HPDE6-E6E7 (cell line): ENCODE results near the gene PDZRN4.
"Not testable (repeated sequence)": the region's sequence is repeated elsewhere in the genome, so short reads cannot be mapped to it uniquely, and the experiment has no call there.

Experiments
- DNase-seq: peaks from one replicate; pipeline ENCODE4 v3.0.0; 2011; ENCODE audit warnings: missing footprints; ENCODE audit errors: extremely low spot score

Gene PDZRN4

GRCh38 chr12:41213648-41214047 lies 25.5 kb downstream of the PDZRN4 start:
- no peak for DNase-seq

GRCh38 chr12:41217727-41218126 lies 29.6 kb downstream of the PDZRN4 start:
- no peak for DNase-seq

DNA sequence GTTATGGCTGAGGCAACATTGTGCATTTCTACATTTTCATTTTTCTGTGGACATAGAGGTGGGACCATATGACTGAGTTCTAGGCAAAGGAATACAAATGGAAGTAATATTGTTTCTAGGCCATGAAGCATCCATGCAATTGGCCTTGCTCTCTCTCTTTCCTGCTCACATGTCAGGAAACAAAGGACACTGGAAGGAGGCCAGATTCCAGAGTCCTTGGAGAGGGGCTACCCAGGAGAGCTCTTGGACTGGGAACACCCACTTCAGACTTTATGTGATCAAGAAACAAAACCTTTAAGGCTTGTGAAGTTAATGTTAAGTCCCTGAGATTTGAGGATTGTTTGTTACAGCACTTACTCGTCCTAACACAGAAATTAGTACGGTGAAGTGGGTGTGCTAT lies 32.8 kb downstream of the PDZRN4 start:
- DNase-seq, result no peak

DNA sequence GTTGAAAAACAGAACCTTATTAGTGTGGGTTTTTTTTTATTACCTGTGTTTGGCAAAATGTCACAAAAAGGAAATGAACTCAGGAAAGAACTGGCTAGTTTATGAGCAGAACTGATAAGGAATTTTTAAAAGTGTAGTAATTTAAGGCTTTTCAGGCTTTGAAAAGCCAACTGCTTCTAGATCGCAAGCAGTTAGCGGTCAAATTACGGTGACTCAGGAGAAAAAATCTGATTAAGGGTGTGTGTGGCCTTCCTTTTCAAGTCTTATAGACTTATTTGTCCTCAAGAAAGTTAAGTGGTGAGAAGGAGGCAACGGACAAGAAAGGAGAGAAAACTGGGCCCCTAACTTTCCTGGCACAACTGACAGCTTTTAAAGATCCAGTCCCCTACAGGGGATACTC lies 33.4 kb downstream of the PDZRN4 start:
- no peak for DNase-seq

- no peak for DNase-seq
Measured at GRCh38 chr12:41223600-41223999, 35.5 kb downstream of the PDZRN4 start.

DNA sequence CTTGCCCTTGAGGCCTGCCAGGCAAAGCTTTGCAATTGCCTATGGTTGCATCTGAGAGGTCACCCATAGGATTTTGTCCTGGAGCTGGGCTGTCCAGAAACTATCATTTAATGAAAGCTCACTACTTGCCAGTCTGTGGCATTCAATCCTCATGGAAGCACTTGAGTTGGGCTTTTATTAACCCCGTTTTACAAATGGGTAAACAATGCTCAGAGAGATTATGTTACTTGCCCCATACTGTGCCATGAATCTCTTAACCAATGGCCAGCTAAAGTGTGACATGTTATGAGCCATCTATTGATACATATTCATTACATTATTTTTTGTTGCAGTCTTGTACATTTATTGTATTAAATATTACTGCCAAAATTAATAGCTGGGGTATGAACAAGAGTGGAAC lies 35.9 kb downstream of the PDZRN4 start:
- DNase-seq, result no peak

- DNase-seq, result no peak
Measured at GRCh38 chr12:41225179-41225578, 37.1 kb downstream of the PDZRN4 start.

DNA sequence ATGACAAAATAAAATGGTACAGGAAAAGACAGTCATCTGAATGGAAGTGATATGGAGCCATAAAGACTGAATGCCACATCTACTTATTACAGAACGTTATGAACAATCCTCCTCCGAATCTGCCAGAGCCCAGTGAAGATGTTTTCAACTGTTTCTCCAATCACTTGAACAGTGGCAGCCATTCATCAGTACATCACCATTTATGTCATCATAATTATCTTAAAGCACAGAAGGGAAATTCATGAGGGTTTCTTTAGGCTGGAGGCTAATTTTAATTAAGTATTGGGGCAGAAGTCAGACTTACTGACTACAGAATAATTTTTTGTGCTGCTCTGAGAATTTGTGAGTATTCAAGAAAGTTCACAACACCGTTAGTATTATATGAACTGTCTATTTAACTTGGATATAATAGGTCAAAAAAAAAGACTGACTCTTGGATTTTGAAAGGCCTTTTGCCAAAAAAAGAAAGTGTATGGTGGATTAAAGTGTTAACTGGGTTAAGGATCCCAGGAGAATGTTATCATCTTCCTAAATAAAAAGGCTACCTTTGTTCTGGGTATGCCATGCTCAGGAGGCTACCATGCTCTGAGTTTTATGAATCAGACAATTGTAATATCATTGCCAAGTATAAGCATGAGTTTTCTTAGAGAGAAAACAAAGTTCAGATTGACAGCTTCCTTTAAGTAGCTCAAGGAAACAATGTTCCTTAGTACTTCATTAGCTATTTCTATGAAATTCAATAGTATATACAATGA lies 40.1 kb downstream of the PDZRN4 start:
- DNase-seq, result no peak

DNA sequence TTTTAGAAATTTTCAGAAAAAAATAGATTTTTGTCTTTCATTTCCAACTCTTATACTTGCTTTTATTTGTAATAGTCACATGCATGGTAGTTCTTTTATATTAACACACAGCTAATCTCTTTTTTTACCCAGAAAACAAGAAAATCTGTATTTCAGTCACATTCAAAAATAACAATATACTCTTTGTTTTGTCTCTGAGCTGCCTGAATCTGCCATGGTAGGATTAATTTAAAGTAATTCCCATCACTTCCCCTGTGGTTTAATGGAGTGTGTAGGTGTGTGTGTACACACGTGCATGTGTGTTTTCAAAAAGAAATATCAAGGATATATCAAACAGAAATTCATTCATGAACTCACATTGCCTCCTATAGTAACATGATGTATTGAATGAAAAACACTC lies 42.6 kb downstream of the PDZRN4 start:
- DNase-seq, result no peak

GRCh38 chr12:41234692-41235091 lies 46.6 kb downstream of the PDZRN4 start:
- no peak for DNase-seq

DNA sequence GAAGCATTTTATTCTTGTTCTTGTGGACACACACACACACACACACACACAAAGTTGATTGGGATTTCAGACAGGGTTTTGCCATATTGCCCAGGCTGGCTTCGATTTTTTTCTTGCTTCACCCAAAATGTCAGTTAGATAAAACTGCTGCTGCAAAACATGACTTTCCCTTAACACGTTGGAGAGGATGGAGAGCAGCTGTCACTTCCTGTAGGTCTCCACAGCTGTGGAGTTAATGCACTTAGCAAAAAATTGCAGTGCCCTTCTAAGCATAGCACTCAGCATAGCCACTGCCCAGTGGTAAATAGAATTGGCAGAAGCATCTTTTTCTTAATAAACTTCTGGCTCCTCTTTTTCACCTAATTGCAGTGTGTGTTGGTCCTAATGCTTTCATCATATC lies 54.5 kb downstream of the PDZRN4 start:
- no peak for DNase-seq

DNA sequence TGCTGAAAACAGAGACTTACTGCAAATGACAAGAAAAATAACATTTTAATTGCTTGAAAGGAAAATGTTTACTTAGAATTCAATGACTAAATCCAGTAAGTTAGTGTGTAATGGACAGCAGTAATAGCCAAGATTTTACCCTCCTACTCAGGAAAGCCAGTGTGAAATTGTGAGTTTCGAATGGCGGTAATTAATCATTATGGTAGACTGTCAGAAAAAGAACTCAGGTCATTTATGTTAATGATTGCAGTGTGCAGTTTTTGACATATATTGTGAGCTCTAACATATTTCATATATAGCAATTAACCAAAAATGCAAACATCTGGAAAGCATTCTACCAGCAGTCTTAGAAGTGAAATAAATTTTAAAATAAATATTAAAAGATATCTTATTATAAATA lies 60.3 kb downstream of the PDZRN4 start:
- DNase-seq, result no peak

GRCh38 chr12:41250748-41251147 lies 62.6 kb downstream of the PDZRN4 start:
- DNase-seq, result no peak

DNA sequence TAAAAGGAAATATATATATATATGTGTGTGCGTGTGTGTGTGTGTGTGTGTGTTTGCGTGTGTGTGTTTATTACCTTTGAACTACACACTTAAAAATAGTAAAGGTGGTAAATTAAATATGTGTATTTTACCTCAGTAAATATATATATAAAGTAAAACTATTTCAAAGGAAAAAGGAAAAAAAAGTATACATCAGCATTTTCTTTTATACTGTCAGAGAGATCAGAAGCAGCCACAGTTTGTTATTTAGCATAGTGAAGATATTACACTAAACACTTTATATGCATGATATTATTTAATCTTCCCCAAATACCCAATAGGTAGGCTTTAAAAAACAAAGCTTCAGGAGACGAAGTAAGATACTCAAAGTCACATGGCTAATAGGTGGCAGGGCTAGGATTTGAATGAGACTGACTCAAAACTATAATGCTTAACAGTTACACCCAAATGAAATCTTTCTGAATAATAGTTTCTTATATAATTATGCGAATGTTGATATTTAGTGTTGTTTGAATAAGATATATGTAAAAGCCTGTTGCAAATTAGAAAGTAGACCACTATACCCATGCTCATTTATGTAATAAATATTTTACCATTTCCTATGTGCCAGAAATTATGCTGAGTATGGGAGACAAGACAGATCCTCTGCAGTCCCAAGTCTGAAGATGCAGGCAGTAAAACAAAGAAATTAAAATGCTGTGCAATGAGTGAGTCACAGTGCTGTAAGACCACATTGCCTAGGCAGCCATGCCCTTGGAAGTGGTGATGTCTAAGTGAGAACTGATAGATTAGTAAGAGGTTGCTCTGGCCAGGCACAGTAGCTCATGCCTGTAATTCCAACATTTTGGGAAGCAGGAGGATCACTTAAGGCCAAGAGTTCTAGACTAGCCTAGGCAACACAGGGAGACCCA lies 66.1 kb downstream of the PDZRN4 start:
- DNase-seq, result no peak

- not testable (repeated sequence) for DNase-seq
Measured at GRCh38 chr12:41263196-41263595, 75.1 kb downstream of the PDZRN4 start.

- DNase-seq, result no peak
Measured at GRCh38 chr12:41264281-41264680, 76.2 kb downstream of the PDZRN4 start.

DNA sequence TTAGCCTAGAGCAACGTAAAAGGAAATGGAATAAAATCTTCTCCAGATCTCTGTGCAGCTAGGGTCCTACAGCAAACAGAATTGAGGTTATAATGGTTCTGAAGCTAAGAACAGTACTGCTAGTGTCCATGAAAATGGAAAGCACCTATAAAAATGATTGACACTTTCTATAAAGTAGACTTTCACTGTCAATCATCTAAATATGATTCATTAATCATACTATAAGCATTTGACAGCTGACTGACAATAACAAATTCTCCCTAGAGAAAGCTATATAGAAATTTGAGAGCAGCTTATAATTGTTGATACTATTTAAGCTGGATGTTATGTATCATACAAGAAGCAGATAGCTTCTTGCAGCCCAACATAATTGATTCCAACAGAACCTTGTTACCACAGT lies 80.9 kb downstream of the PDZRN4 start:
- DNase-seq, result no peak

GRCh38 chr12:41271489-41271888 lies 83.4 kb downstream of the PDZRN4 start:
- no peak for DNase-seq

GRCh38 chr12:41274643-41275042 lies 86.5 kb downstream of the PDZRN4 start:
- DNase-seq, result no peak

GRCh38 chr12:41277100-41277945 lies 89.2 kb downstream of the PDZRN4 start:
- peak; percentile 23 for DNase-seq

DNA sequence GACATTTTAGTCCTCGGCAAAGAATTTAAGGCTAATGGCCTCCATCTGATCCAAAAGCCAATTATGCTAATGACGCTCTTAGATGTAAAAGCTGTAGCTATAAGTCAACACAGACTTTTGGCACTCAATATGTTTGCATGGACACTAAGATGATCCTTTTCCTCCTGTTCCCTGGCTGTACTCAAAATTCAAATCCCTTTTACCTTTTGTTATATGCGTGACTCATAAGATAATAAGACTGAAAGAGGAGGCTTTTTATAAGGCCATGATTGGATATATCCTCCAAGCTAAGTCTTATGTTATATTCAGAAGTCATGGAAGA lies 89.8 kb downstream of the PDZRN4 start:
- DNase-seq, result no peak
